Keratinocyte (primary cell): ENCODE measurements around the gene OCLN.

Experiments used
- EZH2 ChIP-seq: IDR thresholded peaks from one replicate; pipeline ENCODE4 v1.6.1; 2012; ENCODE audit warnings: inconsistent platforms, mild to moderate bottlenecking, low read length, moderate library complexity
- TF ChIP-seq, protein P1 (sequence below), 3 experiments: IDR thresholded peaks in 1 of 3; conservative IDR thresholded peaks in 1 of 3; optimal IDR thresholded peaks in 1 of 3; 2 replicates in 2 of 3; 3 replicates in 1 of 3; pipeline versions ENCODE3 to v1.5.1; 2011; ENCODE audit warnings: low read length in 3 of 3, mild to moderate bottlenecking in 3 of 3, moderate library complexity in 2 of 3, control low read depth in 1 of 3, inconsistent platforms in 1 of 3; ENCODE audit not compliant: insufficient read depth in 2 of 3; ENCODE audit errors: extremely low read depth in 1 of 3

DNA sequence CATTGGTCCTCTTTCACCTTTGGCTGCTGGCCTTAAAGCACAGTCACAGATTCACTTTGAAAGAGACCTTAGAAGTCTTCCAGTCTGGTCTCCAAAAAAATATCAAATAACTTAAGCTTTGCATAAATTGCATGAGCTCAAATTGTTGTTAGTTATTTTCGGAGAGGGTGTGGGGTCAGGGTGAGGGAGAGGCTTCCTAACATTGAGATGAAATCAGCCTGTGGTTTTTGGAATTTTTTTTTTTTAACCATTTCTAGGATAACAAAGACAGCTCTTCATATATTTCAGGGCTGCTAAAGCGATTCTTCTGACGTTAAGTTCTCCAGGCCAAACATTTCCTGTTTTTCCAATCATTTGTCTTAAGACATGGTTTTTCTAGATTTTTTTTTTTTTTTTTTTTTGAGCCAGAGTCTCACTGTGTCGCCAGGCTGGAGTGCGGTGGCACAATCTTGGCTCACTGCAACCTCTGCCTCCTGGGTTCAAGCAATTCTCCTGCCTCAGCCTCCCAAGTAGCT is 4.5 kb downstream of the OCLN start:
- TF ChIP-seq, protein P1, sequence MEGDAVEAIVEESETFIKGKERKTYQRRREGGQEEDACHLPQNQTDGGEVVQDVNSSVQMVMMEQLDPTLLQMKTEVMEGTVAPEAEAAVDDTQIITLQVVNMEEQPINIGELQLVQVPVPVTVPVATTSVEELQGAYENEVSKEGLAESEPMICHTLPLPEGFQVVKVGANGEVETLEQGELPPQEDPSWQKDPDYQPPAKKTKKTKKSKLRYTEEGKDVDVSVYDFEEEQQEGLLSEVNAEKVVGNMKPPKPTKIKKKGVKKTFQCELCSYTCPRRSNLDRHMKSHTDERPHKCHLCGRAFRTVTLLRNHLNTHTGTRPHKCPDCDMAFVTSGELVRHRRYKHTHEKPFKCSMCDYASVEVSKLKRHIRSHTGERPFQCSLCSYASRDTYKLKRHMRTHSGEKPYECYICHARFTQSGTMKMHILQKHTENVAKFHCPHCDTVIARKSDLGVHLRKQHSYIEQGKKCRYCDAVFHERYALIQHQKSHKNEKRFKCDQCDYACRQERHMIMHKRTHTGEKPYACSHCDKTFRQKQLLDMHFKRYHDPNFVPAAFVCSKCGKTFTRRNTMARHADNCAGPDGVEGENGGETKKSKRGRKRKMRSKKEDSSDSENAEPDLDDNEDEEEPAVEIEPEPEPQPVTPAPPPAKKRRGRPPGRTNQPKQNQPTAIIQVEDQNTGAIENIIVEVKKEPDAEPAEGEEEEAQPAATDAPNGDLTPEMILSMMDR (optimal IDR thresholded peaks at IDR 0.05 in 1 of 3, IDR thresholded peaks at IDR 0.05 in 1 of 3, conservative IDR thresholded peaks at IDR 0.05 in 1 of 3; ENCODE audit: extremely low read depth in 1 of 3, insufficient read depth in 2 of 3, low read length in 3 of 3): no peak
- no peak for TF ChIP-seq EZH2
